Measurements from ENCODE around the gene PRTG. TPM values are rescaled to one million over a fixed set of nuclear protein-coding genes. Genes with fewer than 3 reads are reported as not detected.
"Not testable (repeated sequence)": the region's sequence is repeated elsewhere in the genome, so short reads cannot be mapped to it uniquely, and the experiment has no call there.

Gene PRTG
- total RNA-seq, 6 experiments from 2014 or later = 0.21 to 2.1 (median 1.3) TPM

DNA sequence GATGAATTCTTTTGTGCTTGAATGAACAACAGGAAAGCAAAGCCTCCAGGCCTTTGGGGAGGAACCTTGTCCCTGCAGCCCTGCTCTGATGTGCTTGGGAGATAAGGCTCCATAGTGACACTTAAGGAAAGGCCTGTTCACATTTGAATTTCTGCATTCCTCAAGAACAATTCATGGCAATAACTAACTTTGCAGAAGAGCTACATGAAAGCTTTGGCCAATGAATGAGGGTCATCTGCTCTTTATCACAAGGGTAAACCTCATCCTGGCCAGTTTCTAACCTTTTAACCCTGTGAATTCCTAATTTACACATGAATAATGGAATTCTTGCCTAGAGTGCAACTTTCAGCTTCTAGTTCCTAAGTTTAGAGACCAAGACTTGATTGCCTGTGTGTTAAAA is 5.6 kb downstream of the PRTG start:
- peaks cover 6% of the 10 kb centered on the region; the same call in 1 of the 2 replicates for H3K27me3 Mint-ChIP-seq (ENCODE audit: insufficient read depth)
- no peak overlapping the region for H3K4me3 Mint-ChIP-seq
- H3K4me1 Mint-ChIP-seq (ENCODE audit: low read depth) = no peaks in the 10 kb centered on the region
- TF ChIP-seq, protein P1, sequence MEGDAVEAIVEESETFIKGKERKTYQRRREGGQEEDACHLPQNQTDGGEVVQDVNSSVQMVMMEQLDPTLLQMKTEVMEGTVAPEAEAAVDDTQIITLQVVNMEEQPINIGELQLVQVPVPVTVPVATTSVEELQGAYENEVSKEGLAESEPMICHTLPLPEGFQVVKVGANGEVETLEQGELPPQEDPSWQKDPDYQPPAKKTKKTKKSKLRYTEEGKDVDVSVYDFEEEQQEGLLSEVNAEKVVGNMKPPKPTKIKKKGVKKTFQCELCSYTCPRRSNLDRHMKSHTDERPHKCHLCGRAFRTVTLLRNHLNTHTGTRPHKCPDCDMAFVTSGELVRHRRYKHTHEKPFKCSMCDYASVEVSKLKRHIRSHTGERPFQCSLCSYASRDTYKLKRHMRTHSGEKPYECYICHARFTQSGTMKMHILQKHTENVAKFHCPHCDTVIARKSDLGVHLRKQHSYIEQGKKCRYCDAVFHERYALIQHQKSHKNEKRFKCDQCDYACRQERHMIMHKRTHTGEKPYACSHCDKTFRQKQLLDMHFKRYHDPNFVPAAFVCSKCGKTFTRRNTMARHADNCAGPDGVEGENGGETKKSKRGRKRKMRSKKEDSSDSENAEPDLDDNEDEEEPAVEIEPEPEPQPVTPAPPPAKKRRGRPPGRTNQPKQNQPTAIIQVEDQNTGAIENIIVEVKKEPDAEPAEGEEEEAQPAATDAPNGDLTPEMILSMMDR (IDR thresholded peaks at IDR 0.05) = no peak
- no peak overlapping the region for H3K27ac Mint-ChIP-seq
- DNase-seq = no peak
- no peaks in the 10 kb centered on the region for H3K9me3 Mint-ChIP-seq
- no peaks in the 10 kb centered on the region for H3K36me3 Mint-ChIP-seq (ENCODE audit: low read depth)

DNA sequence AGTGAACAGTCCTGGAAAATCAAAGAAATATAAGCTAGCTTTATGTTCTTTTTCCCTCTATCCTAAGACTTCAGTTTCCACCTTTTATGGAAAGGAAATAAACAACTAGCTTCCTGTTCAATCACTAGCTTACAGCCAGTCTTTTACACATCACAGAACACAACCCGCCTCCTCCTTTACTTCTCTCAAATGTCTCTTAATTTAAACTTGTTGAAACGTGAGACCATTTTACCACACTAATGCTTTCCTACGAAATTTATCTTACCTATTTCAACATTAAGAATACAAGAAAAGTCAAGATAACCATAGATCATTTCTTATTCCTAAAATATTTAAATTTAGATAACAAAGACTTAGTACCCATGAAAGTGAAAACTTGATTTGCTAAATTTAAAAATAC is 6.2 kb downstream of the PRTG start:
- Mint-ChIP-seq H3K27me3 (ENCODE audit: insufficient read depth) (peaks cover 6% of the 10 kb centered on the region; the same call in 1 of the 2 replicates), H3K27ac (no peak overlapping the region), H3K9me3 (no peaks in the 10 kb centered on the region), H3K4me3 (no peak overlapping the region), H3K4me1 (ENCODE audit: low read depth) (no peaks in the 10 kb centered on the region), H3K36me3 (ENCODE audit: low read depth) (no peaks in the 10 kb centered on the region)
- TF ChIP-seq, protein P1 (IDR thresholded peaks at IDR 0.05) = no peak
- DNase-seq = no peak

DNA sequence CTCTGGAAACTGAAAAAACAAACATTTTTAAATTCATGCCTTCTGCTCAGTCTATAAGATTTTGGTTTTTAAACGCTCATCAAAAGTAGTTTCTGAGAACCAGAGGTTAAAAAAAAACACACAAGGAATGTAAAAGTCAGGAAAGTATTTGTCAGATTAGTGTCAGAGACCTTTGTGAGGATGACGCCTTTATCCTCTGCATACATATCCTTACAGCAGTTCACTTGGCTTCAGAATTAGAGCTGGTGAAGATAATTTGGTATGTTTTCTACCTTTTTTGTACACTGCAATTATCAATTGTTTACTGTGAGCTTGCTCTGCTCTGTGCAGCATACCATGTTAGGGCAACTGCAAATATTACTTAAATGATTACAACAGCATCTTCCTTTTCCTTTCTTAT is 8.3 kb downstream of the PRTG start:
- TF ChIP-seq, protein P1 (IDR thresholded peaks at IDR 0.05) = no peak
- Mint-ChIP-seq H3K4me3 (no peak overlapping the region), H3K27ac (no peak overlapping the region), H3K9me3 (no peaks in the 10 kb centered on the region), H3K4me1 (ENCODE audit: low read depth) (no peaks in the 10 kb centered on the region), H3K27me3 (ENCODE audit: insufficient read depth) (peaks cover 7% of the 10 kb centered on the region), H3K36me3 (ENCODE audit: low read depth) (no peaks in the 10 kb centered on the region)
- DNase-seq = no peak

DNA sequence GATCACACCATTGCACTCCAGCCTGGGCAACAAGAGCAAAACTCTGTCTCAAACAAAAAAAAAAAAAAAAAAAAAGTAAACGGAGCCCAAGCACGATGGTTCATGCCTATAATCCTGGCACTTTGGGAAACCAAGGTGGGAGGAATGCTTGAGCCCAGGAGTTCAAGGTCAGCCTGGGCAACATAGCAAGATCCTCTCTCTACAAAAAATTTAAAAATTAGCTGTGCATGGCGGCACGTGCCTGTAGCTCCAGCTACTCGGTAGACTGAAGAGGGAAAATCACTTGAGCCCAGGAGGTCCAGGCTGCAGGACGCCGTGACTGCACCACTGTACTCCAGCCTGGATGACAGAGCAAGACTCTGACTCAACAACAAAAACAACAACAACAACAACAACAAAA is 9.5 kb downstream of the PRTG start:
- H3K27ac Mint-ChIP-seq; DNase-seq; H3K27me3 Mint-ChIP-seq (ENCODE audit: insufficient read depth); H3K4me3 Mint-ChIP-seq; H3K4me1 Mint-ChIP-seq (ENCODE audit: low read depth); H3K9me3 Mint-ChIP-seq; H3K36me3 Mint-ChIP-seq (ENCODE audit: low read depth): not testable (repeated sequence)

DNA sequence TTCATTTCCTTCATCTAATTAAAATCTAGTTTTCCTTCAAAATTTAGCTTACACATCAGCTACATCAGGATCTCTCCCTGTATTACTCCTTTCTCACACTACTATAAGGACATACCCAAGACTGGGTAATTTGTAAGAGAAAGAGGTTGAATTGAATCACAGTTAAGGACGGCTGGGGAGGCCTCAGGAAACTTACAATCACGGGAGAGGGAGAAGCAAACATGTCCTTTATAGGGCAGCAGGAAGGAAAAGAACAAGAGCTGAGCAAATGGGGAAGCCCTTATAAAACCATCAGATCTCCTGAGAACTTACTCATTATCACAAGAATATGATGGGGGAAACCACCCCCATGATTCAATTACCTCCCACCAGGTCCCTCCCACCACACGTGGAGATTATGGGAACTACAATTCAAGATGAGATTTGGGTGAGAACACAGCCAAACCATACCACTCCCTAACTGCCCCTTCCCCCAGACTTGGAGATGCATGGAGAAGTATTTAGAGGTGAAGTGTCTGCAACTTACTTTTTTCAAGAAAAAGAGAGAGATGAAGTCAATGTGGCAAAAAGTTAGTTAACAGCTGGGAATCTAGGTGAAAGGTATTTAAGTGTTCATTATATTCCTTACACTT is 21.3 kb downstream of the PRTG start:
- TF ChIP-seq, protein P1 (IDR thresholded peaks at IDR 0.05) = no peak

DNA sequence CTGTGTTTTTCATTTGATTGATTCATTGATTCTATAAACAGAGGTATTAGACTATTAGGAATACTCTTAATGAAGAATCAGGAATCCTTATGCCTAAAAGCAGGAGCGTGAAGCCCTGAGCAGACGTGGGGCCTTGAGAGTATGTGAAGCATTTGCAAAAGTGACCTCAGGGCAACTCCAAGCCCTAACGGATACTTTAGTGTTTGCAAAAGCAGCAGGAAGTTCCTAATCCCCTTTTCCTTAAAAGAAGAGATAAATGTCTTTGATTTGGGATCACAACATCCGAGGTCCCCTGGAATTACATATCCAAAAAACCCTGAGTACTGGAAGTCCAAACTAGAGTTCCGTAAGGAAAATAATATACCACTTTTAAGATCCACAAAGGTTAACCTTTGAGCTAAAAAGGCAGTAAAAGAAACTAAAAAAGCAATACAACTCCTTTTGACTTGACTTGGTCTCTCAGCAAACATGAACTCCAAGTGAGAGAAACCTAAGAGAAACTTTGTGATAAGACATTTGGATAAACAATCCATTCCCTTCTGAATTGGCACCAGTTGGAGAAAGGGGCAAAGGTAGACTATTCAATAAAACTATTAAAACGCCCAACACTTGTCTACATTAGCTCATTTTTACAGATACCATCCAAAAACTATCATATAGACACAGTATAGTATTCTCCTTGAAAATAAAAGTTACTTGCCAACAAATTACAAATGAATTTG is 27.4 kb downstream of the PRTG start:
- no peak for DNase-seq
- no peaks in the 10 kb centered on the region for H3K9me3 Mint-ChIP-seq
- H3K4me1 Mint-ChIP-seq (ENCODE audit: low read depth) = peaks cover 7% of the 10 kb centered on the region; the same call in 1 of the 2 replicates
- H3K27ac Mint-ChIP-seq = no peak overlapping the region
- peaks cover 4% of the 10 kb centered on the region for H3K27me3 Mint-ChIP-seq (ENCODE audit: insufficient read depth)
- TF ChIP-seq, protein P1 (IDR thresholded peaks at IDR 0.05) = no peak
- no peaks in the 10 kb centered on the region for H3K36me3 Mint-ChIP-seq (ENCODE audit: low read depth)
- no peak overlapping the region for H3K4me3 Mint-ChIP-seq

More for the DNA sequence above, 21.3 kb downstream of the PRTG start:
- Mint-ChIP-seq H3K9me3 (no peaks in the 10 kb centered on the region), H3K27me3 (ENCODE audit: insufficient read depth) (peaks cover 4% of the 10 kb centered on the region; the same call in 1 of the 2 replicates), H3K4me1 (ENCODE audit: low read depth) (no peaks in the 10 kb centered on the region), H3K36me3 (ENCODE audit: low read depth) (no peaks in the 10 kb centered on the region), H3K4me3 (no peak overlapping the region), H3K27ac (no peak overlapping the region)
- no peak for DNase-seq
